ENCODE results near the gene ALPL. TPM values are rescaled to one million over a fixed set of nuclear protein-coding genes. Genes with fewer than 3 reads are reported as not detected.

ALPL gene
- total and polyA plus RNA-seq, 12 donors, result 21.9 to 752 (median 70.6) TPM

GRCh38 chr1:21623410-21623961, 114.3 kb downstream of the ALPL start:
- TF ChIP-seq POLR2A (IDR thresholded peaks at IDR 0.05) (no peak), CTCF (IDR thresholded peaks at IDR 0.05) (no peak)
- Histone ChIP-seq H3K4me3 (no peak overlapping the region), H3K4me1 (replicated peaks in 1 of 2) (peaks cover 12 to 34% of the 10 kb centered on the region in 2 donors), H3K9me3 (replicated peaks in 1 of 3) (no peaks in the 10 kb centered on the region), H3K36me3 (replicated peaks in 1 of 2) (no peaks in the 10 kb centered on the region), H3K27ac (peak overlapping the region in 2 of 5 donors; percentile 21 to 51), H3K27me3 (no peaks in the 10 kb centered on the region)
- intact Hi-C loops (cut with DNase I), result no loop called here
- DNase-seq, result peak in 2 of 7 donors; percentile 58 to 62
- 52 to 65% (median 56%) methylated on average over 6 to 10 of the region's 10 CpGs for WGBS, 4 donors

GRCh38 chr1:21624571-21625389, 115.6 kb downstream of the ALPL start:
- Histone ChIP-seq H3K27ac (peak overlapping the region in 1 of 5 donors; percentile 48), H3K36me3 (replicated peaks in 1 of 2) (no peaks in the 10 kb centered on the region), H3K27me3 (no peaks in the 10 kb centered on the region), H3K9me3 (replicated peaks in 1 of 3) (no peaks in the 10 kb centered on the region), H3K4me3 (no peak overlapping the region), H3K4me1 (replicated peaks in 1 of 2) (peaks cover 12 to 31% of the 10 kb centered on the region in 2 donors)
- TF ChIP-seq CTCF (IDR thresholded peaks at IDR 0.05) (no peak), POLR2A (IDR thresholded peaks at IDR 0.05) (no peak)
- DNase-seq, result peak in 3 of 7 donors; percentile 54 to 61 (median 54)
- 23 to 65% (median 51%) methylated on average over 3 to 11 of the region's 11 CpGs for WGBS, 4 donors
- intact Hi-C loops (cut with DNase I), result no loop called here

GRCh38 chr1:21625390-21626190, 116.4 kb downstream of the ALPL start:
- Histone ChIP-seq H3K4me3 (no peak overlapping the region), H3K4me1 (replicated peaks in 1 of 2) (peaks cover 5 to 23% of the 10 kb centered on the region in 2 donors), H3K9me3 (replicated peaks in 1 of 3) (no peaks in the 10 kb centered on the region), H3K27ac (peak overlapping the region in 1 of 5 donors; percentile 48), H3K36me3 (replicated peaks in 1 of 2) (no peaks in the 10 kb centered on the region), H3K27me3 (no peaks in the 10 kb centered on the region)
- WGBS, 4 donors, result 66 to 77% (median 70%) methylated on average over 11 to 13 of the region's 13 CpGs
- intact Hi-C loops (cut with DNase I), result no loop called here
- DNase-seq, result no peak
- no peak for TF ChIP-seq CTCF (IDR thresholded peaks at IDR 0.05)
- TF ChIP-seq POLR2A (IDR thresholded peaks at IDR 0.05), result no peak

GRCh38 chr1:21626921-21627339, 117.7 kb downstream of the ALPL start:
- Histone ChIP-seq H3K4me3 (no peak overlapping the region), H3K27ac (peak overlapping the region in 2 of 5 donors; percentile 5 to 49), H3K27me3 (no peaks in the 10 kb centered on the region), H3K36me3 (replicated peaks in 1 of 2) (no peaks in the 10 kb centered on the region), H3K4me1 (replicated peaks in 1 of 2) (peaks cover 4 to 15% of the 10 kb centered on the region in 2 donors), H3K9me3 (replicated peaks in 1 of 3) (no peaks in the 10 kb centered on the region)
- WGBS, 4 donors, result 46 to 81% (median 64%) methylated on average over 3 to 11 of the region's 11 CpGs
- intact Hi-C loops (cut with DNase I), result no loop called here
- TF ChIP-seq CTCF (IDR thresholded peaks at IDR 0.05), result no peak
- TF ChIP-seq POLR2A (IDR thresholded peaks at IDR 0.05), result no peak
- DNase-seq, result peak in 3 of 7 donors; percentile 55 to 61 (median 60)
